IPS-18a (cell line): ENCODE results near the gene TSEN54.
"Not testable (repeated sequence)": the region's sequence is repeated elsewhere in the genome, so short reads cannot be mapped to it uniquely, and the experiment has no call there.

Experiments used
- H3K27ac ChIP-seq: one replicate; pipeline ENCODE4 v1.5.1; 2013; ENCODE audit warnings: low read length
- H3K27me3 ChIP-seq: one replicate; pipeline ENCODE4 v1.6.1; 2013; ENCODE audit warnings: mild to moderate bottlenecking, low read length; ENCODE audit not compliant: control insufficient read depth, insufficient read depth
- H3K36me3 ChIP-seq: one replicate; pipeline ENCODE4 v1.6.1; 2013; ENCODE audit warnings: low read depth, low read length; ENCODE audit not compliant: control insufficient read depth
- H3K4me1 ChIP-seq: one replicate; pipeline ENCODE4 v1.6.1; 2013; ENCODE audit warnings: low read depth, low read length; ENCODE audit not compliant: control insufficient read depth
- H3K4me3 ChIP-seq: one replicate; pipeline ENCODE4 v1.5.1; 2013; ENCODE audit warnings: low read length
- H3K9ac ChIP-seq: one replicate; pipeline ENCODE4 v1.6.1; 2013; ENCODE audit warnings: mild to moderate bottlenecking, low read length, moderate library complexity
- H3K9me3 ChIP-seq: one replicate; pipeline ENCODE4 v1.6.1; 2013; ENCODE audit warnings: low read depth, low read length; ENCODE audit not compliant: control insufficient read depth

TSEN54 gene

GRCh38 chr17:75477490-75477862 is 38.9 kb upstream of the TSEN54 start:
- not testable (repeated sequence) for H3K9ac ChIP-seq, H3K27me3 ChIP-seq, H3K9me3 ChIP-seq, H3K4me3 ChIP-seq, H3K36me3 ChIP-seq, H3K4me1 ChIP-seq, H3K27ac ChIP-seq

GRCh38 chr17:75478508-75478907 is 37.8 kb upstream of the TSEN54 start:
- Histone ChIP-seq H3K27ac (no peak overlapping the region), H3K9ac (no peak overlapping the region), H3K4me3 (no peak overlapping the region), H3K36me3 (no peaks in the 10 kb centered on the region), H3K4me1 (peaks cover 6% of the 10 kb centered on the region), H3K9me3 (no peaks in the 10 kb centered on the region), H3K27me3 (no peaks in the 10 kb centered on the region)

- no peaks in the 10 kb centered on the region for H3K9me3 ChIP-seq
- no peaks in the 10 kb centered on the region for H3K36me3 ChIP-seq
- H3K27ac ChIP-seq = no peak overlapping the region
- H3K4me3 ChIP-seq = no peak overlapping the region
- no peak overlapping the region for H3K9ac ChIP-seq
- no peaks in the 10 kb centered on the region for H3K27me3 ChIP-seq
- peaks cover 6% of the 10 kb centered on the region for H3K4me1 ChIP-seq
Observed at GRCh38 chr17:75480281-75480680, 36.0 kb upstream of the TSEN54 start.

- H3K9ac ChIP-seq = no peak overlapping the region
- no peaks in the 10 kb centered on the region for H3K9me3 ChIP-seq
- H3K27me3 ChIP-seq = no peaks in the 10 kb centered on the region
- no peak overlapping the region for H3K4me3 ChIP-seq
- H3K36me3 ChIP-seq = no peaks in the 10 kb centered on the region
- peaks cover 6% of the 10 kb centered on the region for H3K4me1 ChIP-seq
- no peak overlapping the region for H3K27ac ChIP-seq
Observed at GRCh38 chr17:75481194-75482068, 34.9 kb upstream of the TSEN54 start.

GRCh38 chr17:75482098-75482942 is 34.0 kb upstream of the TSEN54 start:
- Histone ChIP-seq H3K4me1 (peaks cover 6% of the 10 kb centered on the region), H3K4me3 (no peak overlapping the region), H3K9me3 (no peaks in the 10 kb centered on the region), H3K27ac (no peak overlapping the region), H3K9ac (no peak overlapping the region), H3K36me3 (no peaks in the 10 kb centered on the region), H3K27me3 (no peaks in the 10 kb centered on the region)

- Histone ChIP-seq H3K36me3 (no peaks in the 10 kb centered on the region), H3K4me3 (no peak overlapping the region), H3K9me3 (no peaks in the 10 kb centered on the region), H3K27ac (no peak overlapping the region), H3K9ac (no peak overlapping the region), H3K27me3 (no peaks in the 10 kb centered on the region), H3K4me1 (no peaks in the 10 kb centered on the region)
Observed at GRCh38 chr17:75485688-75486087, 30.6 kb upstream of the TSEN54 start.

GRCh38 chr17:75486151-75486550 is 30.2 kb upstream of the TSEN54 start:
- Histone ChIP-seq H3K4me1 (no peaks in the 10 kb centered on the region), H3K27me3 (no peaks in the 10 kb centered on the region), H3K4me3 (no peak overlapping the region)

GRCh38 chr17:75486951-75487350 is 29.4 kb upstream of the TSEN54 start:
- no peak overlapping the region for H3K27ac ChIP-seq

More at GRCh38 chr17:75486151-75486550, 30.2 kb upstream of the TSEN54 start:
- Histone ChIP-seq H3K27ac (no peak overlapping the region), H3K9me3 (no peaks in the 10 kb centered on the region), H3K36me3 (no peaks in the 10 kb centered on the region), H3K9ac (no peak overlapping the region)

GRCh38 chr17:75487351-75488070 is 28.8 kb upstream of the TSEN54 start:
- Histone ChIP-seq H3K9me3 (no peaks in the 10 kb centered on the region), H3K9ac (no peak overlapping the region), H3K4me1 (no peaks in the 10 kb centered on the region), H3K36me3 (peaks cover 4% of the 10 kb centered on the region), H3K27me3 (no peaks in the 10 kb centered on the region), H3K27ac (no peak overlapping the region), H3K4me3 (no peak overlapping the region)

More at GRCh38 chr17:75486951-75487350, 29.4 kb upstream of the TSEN54 start:
- Histone ChIP-seq H3K9me3 (no peaks in the 10 kb centered on the region), H3K4me3 (no peak overlapping the region), H3K27me3 (no peaks in the 10 kb centered on the region), H3K4me1 (no peaks in the 10 kb centered on the region), H3K9ac (no peak overlapping the region), H3K36me3 (peaks cover 3% of the 10 kb centered on the region)

GRCh38 chr17:75488693-75489510 is 27.4 kb upstream of the TSEN54 start:
- peaks cover 10% of the 10 kb centered on the region for H3K36me3 ChIP-seq
- H3K27me3 ChIP-seq = no peaks in the 10 kb centered on the region
- H3K9ac ChIP-seq = no peak overlapping the region
- H3K4me1 ChIP-seq = no peaks in the 10 kb centered on the region
- H3K9me3 ChIP-seq = no peaks in the 10 kb centered on the region
- no peak overlapping the region for H3K4me3 ChIP-seq
- no peak overlapping the region for H3K27ac ChIP-seq
